GM23338 (cell line): ENCODE data around the gene CMTM5. TPM values are rescaled to one million over a fixed set of nuclear protein-coding genes. Genes with fewer than 3 reads are reported as not detected.

Experiments
- ATAC-seq: fragments of 200-7000 bp; cut with Tn5 transposase; 3 replicates; pipeline ENCODE4 v1.9.1; 2020
- DNase-seq: peaks from one replicate; pipeline ENCODE4 v3.0.0-alpha.2; 2015; ENCODE audit warnings: low spot score
- H2AFZ ChIP-seq: fragments of 200-600 bp; sonication (generic); 2 replicates; pipeline ENCODE4 v1.8.0; 2016; ENCODE audit warnings: antibody characterized with exemption, mild to moderate bottlenecking, moderate library complexity
- H3F3A ChIP-seq: fragments of 200-600 bp; sonication (generic); replicated peaks from 2 replicates; pipeline ENCODE4 v1.8.0; 2017; ENCODE audit warnings: antibody characterized with exemption, mixed run types, low read depth
- H3K27ac ChIP-seq: fragments of 200-600 bp; sonication (generic); 2 replicates; pipeline ENCODE4 v1.6.1; 2016; ENCODE audit warnings: low read depth
- H3K27me3 ChIP-seq: fragments of 200-600 bp; sonication (generic); 2 replicates; pipeline ENCODE4 v1.8.0; 2016; ENCODE audit warnings: mild to moderate bottlenecking, mixed run types, moderate library complexity; ENCODE audit not compliant: insufficient read depth
- H3K36me3 ChIP-seq: fragments of 200-600 bp; sonication (generic); 2 replicates; pipeline ENCODE4 v1.8.0; 2016; ENCODE audit warnings: mild to moderate bottlenecking; ENCODE audit not compliant: insufficient read depth
- H3K4me1 ChIP-seq: fragments of 200-600 bp; sonication (generic); 2 replicates; pipeline ENCODE4 v1.8.0; 2016; ENCODE audit warnings: mild to moderate bottlenecking, moderate library complexity; ENCODE audit not compliant: insufficient read depth
- H3K4me2 ChIP-seq: fragments of 200-600 bp; sonication (generic); 2 replicates; pipeline ENCODE4 v1.7.1; 2017; ENCODE audit warnings: mixed run types
- H3K4me3 ChIP-seq: fragments of 200-600 bp; sonication (generic); 2 replicates; pipeline ENCODE4 v1.6.1; 2016; ENCODE audit warnings: mixed run types
- H3K79me2 ChIP-seq: fragments of 200-600 bp; sonication (generic); replicated peaks from 2 replicates; pipeline ENCODE4 v1.8.0; 2017; ENCODE audit warnings: mild to moderate bottlenecking; ENCODE audit not compliant: insufficient read depth
- H3K9me2 ChIP-seq: fragments of 200-600 bp; sonication (generic); 2 replicates; pipeline ENCODE4 v1.8.0; 2017; ENCODE audit not compliant: insufficient read depth
- H4K20me1 ChIP-seq: fragments of 200-600 bp; sonication (generic); replicated peaks from 2 replicates; pipeline ENCODE4 v1.8.0; 2017; ENCODE audit warnings: mild to moderate bottlenecking; ENCODE audit not compliant: insufficient read depth
- H3K27ac Mint-ChIP-seq: 2 replicates; pipeline ENCODE4 v1.8.0; 2020; ENCODE audit warnings: inconsistent platforms, mild to moderate bottlenecking, moderate library complexity, mixed read lengths
- H3K27me3 Mint-ChIP-seq: 3 replicates; pipeline ENCODE4 v1.8.0; 2022; ENCODE audit warnings: low read depth, mild to moderate bottlenecking, moderate library complexity, mixed read lengths, inconsistent platforms; ENCODE audit not compliant: insufficient read depth, poor library complexity
- H3K36me3 Mint-ChIP-seq: 3 replicates; pipeline ENCODE4 v1.8.0; 2021; ENCODE audit warnings: low read depth, mild to moderate bottlenecking, inconsistent platforms, moderate library complexity, mixed read lengths
- H3K4me1 Mint-ChIP-seq: 3 replicates; pipeline ENCODE4 v1.8.0; 2020; ENCODE audit warnings: mild to moderate bottlenecking, inconsistent platforms, mixed read lengths
- H3K4me3 Mint-ChIP-seq: 3 replicates; pipeline ENCODE4 v1.8.0; 2021; ENCODE audit warnings: moderate library complexity, mild to moderate bottlenecking, inconsistent platforms, mixed read lengths
- H3K9me3 Mint-ChIP-seq: 3 replicates; pipeline ENCODE4 v1.8.0; 2020; ENCODE audit warnings: moderate library complexity, mild to moderate bottlenecking, inconsistent platforms, mixed read lengths
- EZH2 ChIP-seq: fragments of 200-600 bp; sonication (generic); IDR thresholded peaks from one replicate; pipeline ENCODE4 v1.8.0; 2017; ENCODE audit warnings: antibody characterized with exemption, mild to moderate bottlenecking, low read depth; ENCODE audit not compliant: unreplicated experiment
- NANOG ChIP-seq: IDR thresholded peaks from 2 replicates; pipeline ENCODE4 v1.6.1; 2016; ENCODE audit warnings: antibody characterized with exemption, borderline replicate concordance
- POLR2AphosphoS5 ChIP-seq: IDR thresholded peaks from 2 replicates; pipeline ENCODE4 v1.6.1; 2016; ENCODE audit warnings: antibody characterized with exemption, low read depth
- polyA plus RNA-seq: library from polyadenylated mRNA; unstranded; fragments of >200 nt; fragmentation: Nextera tagmentation; extraction: Ambion mirVana; gene quantifications from 2 replicates; pipeline ENCODE4 v1.2.1, GENCODE V29; 2016
- total RNA-seq: library from RNA; depleted of rRNA; stranded (reverse); fragments of >200 nt; shearing (Covaris generic); gene quantifications from 2 replicates; pipeline ENCODE4 v1.2.3, GENCODE V29; 2014
- TF ChIP-seq, protein P1 (sequence below): fragments of 250-450 bp; sonication (Bioruptor Pico); IDR thresholded peaks from 2 replicates; pipeline ENCODE4 v1.5.0; 2020; ENCODE audit warnings: mild to moderate bottlenecking, moderate library complexity

Gene CMTM5
- total and polyA plus RNA-seq, 2 experiments from 2014 or later: 0.24 TPM; not detected in 1

DNA sequence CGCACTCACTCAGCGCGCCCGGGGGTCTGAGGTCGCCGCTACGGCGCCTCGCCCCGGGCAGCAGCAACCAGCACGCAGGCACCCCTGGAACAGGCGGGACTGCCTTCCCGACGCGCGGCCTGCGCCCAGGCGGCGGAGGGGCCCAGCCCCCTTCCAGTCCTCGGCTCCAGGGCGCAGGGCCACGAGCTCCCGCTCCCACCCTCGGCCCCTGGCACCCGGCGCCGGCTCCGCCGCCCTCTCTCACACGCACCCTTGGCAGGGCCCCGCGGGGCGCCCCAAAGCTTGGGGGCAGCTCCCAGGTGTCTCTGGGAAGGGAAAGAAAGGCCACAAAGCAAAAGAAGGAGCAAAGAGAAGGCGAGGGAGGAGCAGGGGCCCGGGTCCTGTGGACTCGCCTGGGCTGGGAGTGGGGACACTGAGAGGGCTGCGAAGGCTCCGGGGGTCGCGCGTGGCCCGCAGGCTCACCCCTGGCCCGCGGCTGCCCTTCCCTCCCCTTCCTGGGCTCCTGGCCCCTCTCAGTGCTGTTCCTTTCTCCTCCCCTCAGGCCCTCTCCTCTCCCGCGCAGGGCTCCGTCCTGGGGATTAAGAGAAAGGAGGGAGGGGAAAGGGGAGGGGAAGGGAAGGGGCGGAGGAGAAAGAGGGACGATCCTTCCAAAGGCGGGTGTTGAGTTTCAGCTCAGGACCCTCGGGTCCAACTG is 11.0 kb upstream of the CMTM5 start:
- Mint-ChIP-seq H3K27ac (no peak overlapping the region), H3K4me3 (peak overlapping the region; percentile 78), H3K27me3 (peaks cover 36% of the 10 kb centered on the region), H3K36me3 (peaks cover 11% of the 10 kb centered on the region), H3K4me1 (peaks cover 41% of the 10 kb centered on the region), H3K9me3 (no peaks in the 10 kb centered on the region; the same call in 2 of the 3 replicates)
- Histone ChIP-seq H3K4me2 (peak overlapping the region; percentile 97), H3F3A (peaks cover 18% of the 10 kb centered on the region), H4K20me1 (peaks cover 3% of the 10 kb centered on the region; the same call in 1 of the 2 replicates), H3K27me3 (peaks cover 37% of the 10 kb centered on the region), H3K4me3 (peak overlapping the region; percentile 87), H3K36me3 (no peaks in the 10 kb centered on the region), H3K79me2 (peaks cover 6% of the 10 kb centered on the region; the same call in 1 of the 2 replicates), H2AFZ (peak overlapping the region; percentile 63; the same call in 1 of the 2 replicates), H3K9me2 (peaks cover 4% of the 10 kb centered on the region; the same call in 1 of the 2 replicates), H3K27ac (peak overlapping the region; percentile 78; the same call in 1 of the 2 replicates), H3K4me1 (peaks cover 30% of the 10 kb centered on the region)
- ATAC-seq (peak; percentile 78), DNase-seq (peak; percentile 93)
- TF ChIP-seq EZH2 (peak; percentile 39), POLR2AphosphoS5 (peak; percentile 97)
- TF ChIP-seq, protein P1, sequence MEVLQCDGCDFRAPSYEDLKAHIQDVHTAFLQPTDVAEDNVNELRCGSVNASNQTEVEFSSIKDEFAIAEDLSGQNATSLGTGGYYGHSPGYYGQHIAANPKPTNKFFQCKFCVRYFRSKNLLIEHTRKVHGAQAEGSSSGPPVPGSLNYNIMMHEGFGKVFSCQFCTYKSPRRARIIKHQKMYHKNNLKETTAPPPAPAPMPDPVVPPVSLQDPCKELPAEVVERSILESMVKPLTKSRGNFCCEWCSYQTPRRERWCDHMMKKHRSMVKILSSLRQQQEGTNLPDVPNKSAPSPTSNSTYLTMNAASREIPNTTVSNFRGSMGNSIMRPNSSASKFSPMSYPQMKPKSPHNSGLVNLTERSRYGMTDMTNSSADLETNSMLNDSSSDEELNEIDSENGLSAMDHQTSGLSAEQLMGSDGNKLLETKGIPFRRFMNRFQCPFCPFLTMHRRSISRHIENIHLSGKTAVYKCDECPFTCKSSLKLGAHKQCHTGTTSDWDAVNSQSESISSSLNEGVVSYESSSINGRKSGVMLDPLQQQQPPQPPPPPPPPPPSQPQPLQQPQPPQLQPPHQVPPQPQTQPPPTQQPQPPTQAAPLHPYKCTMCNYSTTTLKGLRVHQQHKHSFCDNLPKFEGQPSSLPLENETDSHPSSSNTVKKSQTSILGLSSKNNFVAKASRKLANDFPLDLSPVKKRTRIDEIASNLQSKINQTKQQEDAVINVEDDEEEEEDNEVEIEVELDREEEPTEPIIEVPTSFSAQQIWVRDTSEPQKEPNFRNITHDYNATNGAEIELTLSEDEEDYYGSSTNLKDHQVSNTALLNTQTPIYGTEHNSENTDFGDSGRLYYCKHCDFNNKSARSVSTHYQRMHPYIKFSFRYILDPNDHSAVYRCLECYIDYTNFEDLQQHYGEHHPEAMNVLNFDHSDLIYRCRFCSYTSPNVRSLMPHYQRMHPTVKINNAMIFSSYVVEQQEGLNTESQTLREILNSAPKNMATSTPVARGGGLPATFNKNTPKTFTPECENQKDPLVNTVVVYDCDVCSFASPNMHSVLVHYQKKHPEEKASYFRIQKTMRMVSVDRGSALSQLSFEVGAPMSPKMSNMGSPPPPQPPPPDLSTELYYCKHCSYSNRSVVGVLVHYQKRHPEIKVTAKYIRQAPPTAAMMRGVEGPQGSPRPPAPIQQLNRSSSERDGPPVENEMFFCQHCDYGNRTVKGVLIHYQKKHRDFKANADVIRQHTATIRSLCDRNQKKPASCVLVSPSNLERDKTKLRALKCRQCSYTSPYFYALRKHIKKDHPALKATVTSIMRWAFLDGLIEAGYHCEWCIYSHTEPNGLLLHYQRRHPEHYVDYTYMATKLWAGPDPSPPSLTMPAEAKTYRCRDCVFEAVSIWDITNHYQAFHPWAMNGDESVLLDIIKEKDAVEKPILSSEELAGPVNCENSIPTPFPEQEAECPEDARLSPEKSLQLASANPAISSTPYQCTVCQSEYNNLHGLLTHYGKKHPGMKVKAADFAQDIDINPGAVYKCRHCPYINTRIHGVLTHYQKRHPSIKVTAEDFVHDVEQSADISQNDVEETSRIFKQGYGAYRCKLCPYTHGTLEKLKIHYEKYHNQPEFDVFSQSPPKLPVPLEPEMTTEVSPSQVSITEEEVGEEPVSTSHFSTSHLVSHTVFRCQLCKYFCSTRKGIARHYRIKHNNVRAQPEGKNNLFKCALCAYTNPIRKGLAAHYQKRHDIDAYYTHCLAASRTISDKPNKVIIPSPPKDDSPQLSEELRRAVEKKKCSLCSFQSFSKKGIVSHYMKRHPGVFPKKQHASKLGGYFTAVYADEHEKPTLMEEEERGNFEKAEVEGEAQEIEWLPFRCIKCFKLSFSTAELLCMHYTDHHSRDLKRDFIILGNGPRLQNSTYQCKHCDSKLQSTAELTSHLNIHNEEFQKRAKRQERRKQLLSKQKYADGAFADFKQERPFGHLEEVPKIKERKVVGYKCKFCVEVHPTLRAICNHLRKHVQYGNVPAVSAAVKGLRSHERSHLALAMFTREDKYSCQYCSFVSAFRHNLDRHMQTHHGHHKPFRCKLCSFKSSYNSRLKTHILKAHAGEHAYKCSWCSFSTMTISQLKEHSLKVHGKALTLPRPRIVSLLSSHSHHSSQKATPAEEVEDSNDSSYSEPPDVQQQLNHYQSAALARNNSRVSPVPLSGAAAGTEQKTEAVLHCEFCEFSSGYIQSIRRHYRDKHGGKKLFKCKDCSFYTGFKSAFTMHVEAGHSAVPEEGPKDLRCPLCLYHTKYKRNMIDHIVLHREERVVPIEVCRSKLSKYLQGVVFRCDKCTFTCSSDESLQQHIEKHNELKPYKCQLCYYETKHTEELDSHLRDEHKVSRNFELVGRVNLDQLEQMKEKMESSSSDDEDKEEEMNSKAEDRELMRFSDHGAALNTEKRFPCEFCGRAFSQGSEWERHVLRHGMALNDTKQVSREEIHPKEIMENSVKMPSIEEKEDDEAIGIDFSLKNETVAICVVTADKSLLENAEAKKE (CRISPR knock-in tag): no peak

GRCh38 chr14:23366426-23366921 is 10.4 kb upstream of the CMTM5 start:
- H3K4me3 Mint-ChIP-seq: peak overlapping the region; percentile 78
- no peaks in the 10 kb centered on the region; the same call in 2 of the 3 replicates for H3K9me3 Mint-ChIP-seq
- ATAC-seq (peak; percentile 68), DNase-seq (peak; percentile 94)
- peaks cover 9% of the 10 kb centered on the region for H3K36me3 Mint-ChIP-seq
- Histone ChIP-seq H3K4me1 (peaks cover 30% of the 10 kb centered on the region), H3K79me2 (peaks cover 6% of the 10 kb centered on the region; the same call in 1 of the 2 replicates), H3K36me3 (no peaks in the 10 kb centered on the region), H3K9me2 (peaks cover 4% of the 10 kb centered on the region; the same call in 1 of the 2 replicates), H3K27me3 (peaks cover 37% of the 10 kb centered on the region), H3K4me2 (peak overlapping the region; percentile 73), H3F3A (peaks cover 18% of the 10 kb centered on the region), H3K27ac (no peak overlapping the region), H3K4me3 (peak overlapping the region; percentile 87), H2AFZ (peak overlapping the region; percentile 88), H4K20me1 (peaks cover 3% of the 10 kb centered on the region; the same call in 1 of the 2 replicates)
- H3K4me1 Mint-ChIP-seq: peaks cover 37% of the 10 kb centered on the region
- H3K27me3 Mint-ChIP-seq: peaks cover 38% of the 10 kb centered on the region
- TF ChIP-seq NANOG (peak; percentile 16; the same call in 1 of the 2 replicates), EZH2 (no peak)
- peak overlapping the region; percentile 87 for H3K27ac Mint-ChIP-seq
